ENCODE measurements around the gene PRMT7.

PRMT7 gene

DNA sequence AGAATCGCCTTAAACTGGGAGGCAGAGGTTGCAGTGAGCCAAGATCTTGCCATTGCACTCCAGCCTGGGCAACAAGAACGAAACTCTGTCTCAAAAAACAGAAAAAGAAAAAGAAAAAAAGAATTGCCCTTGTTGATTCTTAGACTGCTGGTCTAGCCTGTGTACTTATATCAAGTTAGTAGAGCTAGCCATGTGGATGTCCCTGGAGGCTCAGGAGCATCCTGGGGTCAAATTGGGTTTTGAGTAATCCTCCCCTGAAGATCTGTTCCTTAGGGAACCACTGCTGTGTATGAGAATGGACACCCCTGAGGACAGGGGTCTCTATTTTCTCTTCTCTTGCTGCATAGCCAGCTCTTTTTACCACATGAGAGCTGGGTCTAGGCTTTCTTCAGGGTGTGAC lies 21.6 kb upstream of the PRMT7 start:
- Mint-ChIP-seq H3K9me3 (no peaks in the 10 kb centered on the region), H3K4me1 (ENCODE audit: low read depth) (peaks cover 95% of the 10 kb centered on the region), H3K27me3 (no peaks in the 10 kb centered on the region), H3K4me3 (peak overlapping the region; percentile 40), H3K27ac (peak overlapping the region; percentile 92), H3K36me3 (ENCODE audit: low read depth) (peaks cover 68% of the 10 kb centered on the region)

DNA sequence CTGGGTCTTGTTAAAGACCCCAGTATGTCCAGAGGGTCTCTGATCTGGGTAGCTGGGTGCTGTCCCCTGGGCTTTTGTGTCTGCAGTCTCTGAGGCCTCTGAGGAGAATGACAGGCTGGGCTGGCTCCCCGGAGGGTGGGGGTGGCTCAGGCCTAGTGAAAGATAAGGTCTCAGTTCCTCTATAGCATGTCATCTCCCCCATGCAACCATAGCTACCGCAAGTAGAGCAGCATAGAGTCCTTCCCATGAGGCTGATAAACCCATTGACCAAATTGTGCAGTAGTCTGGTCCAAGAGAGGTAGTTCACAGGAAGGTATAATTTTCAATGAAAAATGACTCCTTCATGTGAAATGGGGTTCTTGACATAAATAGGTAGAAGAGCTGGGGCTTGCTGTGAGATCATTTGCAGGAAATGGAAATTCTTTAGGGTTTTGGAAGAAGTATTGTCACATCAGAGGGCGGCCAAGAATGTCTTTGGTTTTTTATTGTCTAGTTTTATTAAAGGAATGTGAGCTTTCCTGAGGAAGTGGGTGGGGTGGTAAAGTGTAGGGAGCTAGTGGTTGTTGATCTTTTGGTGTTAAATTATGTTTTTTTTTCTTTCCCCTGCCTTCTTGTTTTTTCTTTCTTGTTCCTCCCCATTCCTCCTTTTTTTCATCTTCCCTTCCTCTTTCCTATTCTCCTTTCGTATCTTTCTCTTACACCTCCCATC lies 21.0 kb upstream of the PRMT7 start:
- Mint-ChIP-seq H3K27ac (peak overlapping the region; percentile 92), H3K27me3 (no peaks in the 10 kb centered on the region), H3K4me3 (peak overlapping the region; percentile 40), H3K36me3 (ENCODE audit: low read depth) (peaks cover 65% of the 10 kb centered on the region), H3K9me3 (no peaks in the 10 kb centered on the region), H3K4me1 (ENCODE audit: low read depth) (peaks cover 91% of the 10 kb centered on the region)

GRCh38 chr16:68290450-68290849 lies 20.4 kb upstream of the PRMT7 start:
- Mint-ChIP-seq H3K9me3 (no peaks in the 10 kb centered on the region), H3K4me1 (ENCODE audit: low read depth) (peaks cover 84% of the 10 kb centered on the region), H3K27ac (peak overlapping the region; percentile 92), H3K27me3 (no peaks in the 10 kb centered on the region), H3K36me3 (ENCODE audit: low read depth) (peaks cover 67% of the 10 kb centered on the region), H3K4me3 (peak overlapping the region; percentile 40)

DNA sequence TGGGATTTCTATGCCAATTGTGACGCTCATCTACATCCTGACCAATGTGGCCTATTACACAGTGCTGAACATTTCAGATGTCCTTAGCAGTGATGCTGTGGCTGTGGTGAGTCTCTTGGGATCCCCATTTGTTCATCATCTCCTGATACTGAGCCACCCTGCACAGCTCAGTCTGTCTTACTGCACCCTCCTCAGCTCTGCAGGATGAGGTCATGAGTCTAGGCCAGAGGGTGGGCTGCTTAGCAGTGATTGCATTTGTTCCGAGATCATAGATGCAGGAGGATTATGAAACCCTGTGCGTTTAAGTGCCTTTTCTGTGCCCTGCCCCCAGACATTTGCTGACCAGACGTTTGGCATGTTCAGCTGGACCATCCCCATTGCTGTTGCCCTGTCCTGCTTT lies 19.6 kb upstream of the PRMT7 start:
- no peaks in the 10 kb centered on the region for H3K27me3 Mint-ChIP-seq
- peaks cover 77% of the 10 kb centered on the region for H3K4me1 Mint-ChIP-seq (ENCODE audit: low read depth)
- H3K4me3 Mint-ChIP-seq: peak overlapping the region; percentile 40
- peaks cover 70% of the 10 kb centered on the region for H3K36me3 Mint-ChIP-seq (ENCODE audit: low read depth)
- no peaks in the 10 kb centered on the region for H3K9me3 Mint-ChIP-seq
- H3K27ac Mint-ChIP-seq: peak overlapping the region; percentile 92

DNA sequence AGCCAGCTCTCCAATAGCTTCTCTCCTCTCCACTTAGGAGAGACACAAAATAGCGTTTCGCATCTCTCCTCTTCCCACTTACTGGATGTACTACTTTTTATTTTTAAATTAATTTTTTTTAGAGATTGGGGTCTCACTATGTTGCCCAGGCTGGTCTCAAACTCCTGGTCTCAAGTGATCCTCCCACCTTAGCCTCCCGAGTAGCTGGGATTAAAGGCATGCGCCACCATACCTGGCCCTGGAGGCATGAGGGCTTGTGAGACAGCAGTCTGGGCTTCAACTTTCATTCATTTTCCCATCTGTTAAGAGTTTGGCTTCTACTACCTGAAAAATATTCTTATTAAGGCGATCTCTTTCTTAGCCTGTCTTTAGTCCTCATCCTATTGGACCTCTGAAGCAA lies 18.4 kb upstream of the PRMT7 start:
- H3K4me1 Mint-ChIP-seq (ENCODE audit: low read depth): peaks cover 65% of the 10 kb centered on the region
- H3K27ac Mint-ChIP-seq: peak overlapping the region; percentile 92
- no peak overlapping the region for H3K4me3 Mint-ChIP-seq
- H3K9me3 Mint-ChIP-seq: no peaks in the 10 kb centered on the region
- peaks cover 70% of the 10 kb centered on the region for H3K36me3 Mint-ChIP-seq (ENCODE audit: low read depth)
- H3K27me3 Mint-ChIP-seq: no peaks in the 10 kb centered on the region

- H3K27ac Mint-ChIP-seq: peak overlapping the region; percentile 50
- peaks cover 26% of the 10 kb centered on the region for H3K4me1 Mint-ChIP-seq (ENCODE audit: low read depth)
- H3K4me3 Mint-ChIP-seq: no peak overlapping the region
- H3K9me3 Mint-ChIP-seq: no peaks in the 10 kb centered on the region
- H3K27me3 Mint-ChIP-seq: no peaks in the 10 kb centered on the region
- peaks cover 75% of the 10 kb centered on the region for H3K36me3 Mint-ChIP-seq (ENCODE audit: low read depth)
These were observed 14.5 kb upstream of the PRMT7 start for GRCh38 chr16:68296291-68296690.

DNA sequence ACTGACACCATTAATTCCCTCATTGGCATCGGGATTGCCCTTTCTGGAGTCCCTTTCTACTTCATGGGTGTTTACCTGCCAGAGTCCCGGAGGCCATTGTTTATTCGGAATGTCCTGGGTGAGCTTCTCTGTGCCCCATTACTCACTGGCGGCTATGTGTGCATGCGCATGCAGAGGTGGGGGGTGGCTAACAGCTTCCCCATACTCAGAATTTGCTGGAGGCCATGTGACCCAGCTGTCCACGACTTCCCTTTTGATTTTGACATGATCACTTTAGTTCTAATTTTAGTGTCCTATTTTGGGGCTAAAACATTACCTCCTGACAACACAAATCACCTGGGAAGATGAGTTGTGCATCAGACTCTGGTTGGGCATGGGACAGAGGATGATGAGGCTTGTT lies 14.1 kb upstream of the PRMT7 start:
- Mint-ChIP-seq H3K4me1 (ENCODE audit: low read depth) (peaks cover 22% of the 10 kb centered on the region), H3K4me3 (no peak overlapping the region), H3K9me3 (no peaks in the 10 kb centered on the region), H3K27me3 (no peaks in the 10 kb centered on the region), H3K27ac (peak overlapping the region; percentile 50), H3K36me3 (ENCODE audit: low read depth) (peaks cover 75% of the 10 kb centered on the region)

DNA sequence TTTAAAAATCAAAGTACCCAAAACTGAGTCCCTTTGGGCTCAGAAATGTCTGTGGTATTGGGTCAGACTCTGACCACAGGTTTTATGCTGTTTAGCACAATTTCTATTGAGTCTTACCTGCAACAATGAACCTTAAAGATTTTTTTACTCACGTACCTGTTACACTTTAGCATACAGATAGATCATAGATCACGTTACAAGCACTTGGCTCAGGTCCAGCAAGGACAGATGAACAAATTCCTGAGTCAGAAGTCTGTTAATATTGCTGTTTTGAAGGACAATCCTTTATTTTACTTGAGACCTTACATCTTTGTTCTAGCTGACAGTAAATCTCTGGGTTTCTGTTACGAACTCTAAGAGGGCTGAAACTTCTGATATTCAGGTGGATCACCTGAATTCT lies 12.9 kb upstream of the PRMT7 start:
- H3K27me3 Mint-ChIP-seq: no peaks in the 10 kb centered on the region
- H3K4me1 Mint-ChIP-seq (ENCODE audit: low read depth): peaks cover 12% of the 10 kb centered on the region
- peak overlapping the region; percentile 14 for H3K27ac Mint-ChIP-seq
- no peak overlapping the region for H3K4me3 Mint-ChIP-seq
- H3K9me3 Mint-ChIP-seq: no peaks in the 10 kb centered on the region
- H3K36me3 Mint-ChIP-seq (ENCODE audit: low read depth): peaks cover 75% of the 10 kb centered on the region

DNA sequence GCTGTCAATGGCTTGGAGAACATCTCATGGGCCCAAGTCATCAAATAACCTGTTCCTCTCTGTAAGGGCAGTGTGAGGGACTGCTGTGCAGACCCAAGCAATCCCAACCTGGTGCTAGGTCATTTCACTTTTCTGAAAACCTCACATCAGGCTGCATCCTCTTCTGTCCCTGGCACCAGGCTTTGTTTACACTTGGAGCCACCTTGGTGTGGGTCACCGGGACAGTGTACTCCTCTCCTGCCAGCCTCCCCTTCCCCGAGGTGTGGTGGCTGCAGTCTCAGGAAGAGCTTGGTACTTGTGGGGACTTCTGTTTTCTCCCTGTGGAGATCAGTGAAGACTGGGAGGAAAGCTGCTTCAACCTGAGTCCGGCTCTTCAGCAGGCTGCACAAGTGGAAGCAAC lies 12.5 kb upstream of the PRMT7 start:
- Mint-ChIP-seq H3K27me3 (no peaks in the 10 kb centered on the region), H3K9me3 (no peaks in the 10 kb centered on the region), H3K36me3 (ENCODE audit: low read depth) (peaks cover 75% of the 10 kb centered on the region), H3K27ac (no peak overlapping the region), H3K4me3 (no peak overlapping the region), H3K4me1 (ENCODE audit: low read depth) (peaks cover 9% of the 10 kb centered on the region)

DNA sequence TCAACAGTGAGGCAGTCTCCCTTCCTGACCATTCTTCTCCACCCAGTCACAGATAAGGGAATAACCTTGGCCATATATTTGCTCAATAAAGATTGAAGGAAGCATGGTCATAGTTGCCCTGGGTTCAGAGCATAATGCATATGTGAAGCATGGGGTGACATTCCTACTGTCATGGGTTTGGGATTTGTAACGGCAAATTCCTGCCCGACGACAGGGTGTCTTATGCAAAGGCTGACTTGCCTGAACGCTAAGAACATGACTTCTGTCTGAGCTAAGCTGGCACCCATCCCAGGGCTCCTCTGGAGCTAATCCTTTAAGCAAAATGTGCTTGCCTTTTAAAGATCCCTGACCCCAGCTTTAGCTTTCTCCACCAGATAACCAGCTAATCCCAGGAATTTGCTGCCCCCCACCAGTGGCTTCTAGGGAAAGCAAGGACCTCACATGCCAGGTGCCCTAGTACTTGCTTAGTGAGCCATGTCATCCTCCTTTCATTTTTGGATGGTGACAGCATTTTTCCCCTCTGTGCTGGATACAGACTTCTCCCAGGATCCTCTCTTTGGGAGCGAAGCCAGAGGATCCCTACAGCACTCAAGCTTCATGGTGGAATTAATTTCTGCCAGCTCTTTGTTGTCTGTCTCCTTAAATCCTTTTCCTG lies 11.8 kb upstream of the PRMT7 start:
- Mint-ChIP-seq H3K4me1 (ENCODE audit: low read depth) (peaks cover 4% of the 10 kb centered on the region), H3K27ac (peak overlapping the region; percentile 62), H3K36me3 (ENCODE audit: low read depth) (peaks cover 76% of the 10 kb centered on the region), H3K4me3 (no peak overlapping the region), H3K9me3 (no peaks in the 10 kb centered on the region), H3K27me3 (no peaks in the 10 kb centered on the region)

DNA sequence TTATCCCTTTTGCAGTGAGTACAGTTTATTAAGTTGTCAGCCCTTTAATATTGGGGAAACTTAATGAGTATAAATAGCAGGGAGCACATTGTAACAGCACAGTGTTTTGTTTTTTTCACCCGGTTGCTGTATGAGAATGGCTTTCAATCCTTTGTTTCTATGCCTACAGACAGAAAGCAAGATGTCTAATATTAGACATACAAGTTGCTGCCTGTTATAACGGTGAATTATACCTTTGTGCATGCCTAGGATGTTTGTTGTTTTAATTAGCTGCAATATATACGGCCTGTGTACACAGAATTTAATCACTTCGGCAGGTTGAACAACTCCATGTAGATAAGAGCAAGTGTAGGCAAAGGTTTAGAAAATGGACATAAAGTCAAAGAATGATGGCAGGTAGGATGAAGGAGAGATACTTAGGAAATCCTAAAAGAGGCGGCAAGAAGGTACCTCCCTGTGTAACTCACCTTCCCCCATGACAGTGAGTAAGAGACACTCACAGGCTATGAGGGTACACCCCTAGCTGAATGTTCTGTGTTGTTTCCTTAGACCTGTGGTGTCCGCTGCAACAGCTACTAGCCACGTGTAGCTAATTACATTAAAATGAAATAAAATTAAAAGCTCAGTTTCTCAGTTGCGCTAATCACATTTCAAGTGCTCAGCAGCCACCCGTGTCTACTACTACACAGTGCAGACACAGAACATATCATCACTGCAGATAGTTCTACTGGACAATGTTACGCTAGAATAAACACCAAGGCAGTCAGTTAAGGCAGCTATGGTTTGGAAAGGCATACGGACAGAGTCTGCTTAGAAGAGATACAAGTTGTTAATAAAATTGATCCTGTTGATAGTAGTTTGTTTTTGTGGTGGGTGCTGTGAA lies 11.0 kb upstream of the PRMT7 start:
- H3K4me1 Mint-ChIP-seq (ENCODE audit: low read depth): no peaks in the 10 kb centered on the region
- no peaks in the 10 kb centered on the region for H3K9me3 Mint-ChIP-seq
- peaks cover 74% of the 10 kb centered on the region for H3K36me3 Mint-ChIP-seq (ENCODE audit: low read depth)

GRCh38 chr16:68300734-68301459 lies 9.9 kb upstream of the PRMT7 start:
- no peaks in the 10 kb centered on the region for H3K4me1 Mint-ChIP-seq (ENCODE audit: low read depth)
- H3K9me3 Mint-ChIP-seq: no peaks in the 10 kb centered on the region
- peaks cover 77% of the 10 kb centered on the region for H3K36me3 Mint-ChIP-seq (ENCODE audit: low read depth)
- no peak overlapping the region for H3K4me3 Mint-ChIP-seq
- H3K27me3 Mint-ChIP-seq: no peaks in the 10 kb centered on the region
- peak overlapping the region; percentile 49 for H3K27ac Mint-ChIP-seq

More for the DNA sequence above, 11.0 kb upstream of the PRMT7 start:
- H3K27me3 Mint-ChIP-seq: no peaks in the 10 kb centered on the region
- no peak overlapping the region for H3K4me3 Mint-ChIP-seq
- H3K27ac Mint-ChIP-seq: peak overlapping the region; percentile 62

DNA sequence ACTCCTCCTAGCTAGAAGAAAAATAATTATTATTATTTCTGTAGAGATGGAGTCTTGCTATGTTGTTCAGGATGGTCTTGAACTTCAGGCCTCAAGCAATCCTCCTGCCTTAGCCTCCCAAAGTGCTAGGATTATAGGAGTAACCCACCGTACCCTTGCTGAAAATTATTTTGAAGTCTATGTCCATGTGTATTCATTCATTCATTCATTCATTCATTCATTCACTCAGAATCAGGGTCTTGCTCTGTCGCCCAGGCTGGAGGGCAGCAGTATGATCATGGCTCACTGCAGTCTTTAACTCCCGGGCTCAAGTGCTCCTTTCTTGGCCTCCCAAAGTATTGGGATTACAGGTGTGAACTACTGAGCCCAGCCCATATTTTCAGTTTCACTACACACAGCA lies 4.2 kb upstream of the PRMT7 start:
- no peaks in the 10 kb centered on the region for H3K9me3 Mint-ChIP-seq

GRCh38 chr16:68309799-68310198 lies 1.0 kb upstream of the PRMT7 start:
- Mint-ChIP-seq H3K9me3 (no peaks in the 10 kb centered on the region), H3K4me3 (peak overlapping the region; percentile 89), H3K27me3 (no peaks in the 10 kb centered on the region), H3K27ac (peak overlapping the region; percentile 86), H3K4me1 (ENCODE audit: low read depth) (peaks cover 48% of the 10 kb centered on the region), H3K36me3 (ENCODE audit: low read depth) (peaks cover 43% of the 10 kb centered on the region)

More for the DNA sequence above, 4.2 kb upstream of the PRMT7 start:
- Mint-ChIP-seq H3K27me3 (no peaks in the 10 kb centered on the region), H3K27ac (peak overlapping the region; percentile 49), H3K4me1 (ENCODE audit: low read depth) (peaks cover 28% of the 10 kb centered on the region), H3K4me3 (no peak overlapping the region), H3K36me3 (ENCODE audit: low read depth) (peaks cover 54% of the 10 kb centered on the region)

Measured in stimulated activated naive CD8-positive, alpha-beta T cell treated with anti-CD3 and anti-CD28 coated beads, Interleukin-15, Interleukin-2, amounts not matched to agents 100 ng/mL and 50 ng/mL, for 24 hours (primary cell).